ENCODE results near the gene TRMT11. TPM values are rescaled to one million over a fixed set of nuclear protein-coding genes. Genes with fewer than 3 reads are reported as not detected.

Gene TRMT11
- total and polyA plus RNA-seq, 4 donors, result 9.9 to 46.1 (median 15.3) TPM

- H3K36me3 ChIP-seq (ENCODE audit: control insufficient read depth in 4 of 4, insufficient read depth in 4 of 4, low read length in 4 of 4), result no peaks in the 10 kb centered on the region
- no peaks in the 10 kb centered on the region for H3K9me3 ChIP-seq (ENCODE audit: control insufficient read depth in 4 of 4, insufficient read depth in 3 of 4, low read length in 3 of 4)
- WGBS, 2 donors, result 62 to 75% methylated on average over 3 of the region's 3 CpGs
- ATAC-seq (ENCODE audit: insufficient read depth, low FRiP score) (no peak), DNase-seq (peak in 2 of 3 donors; percentile 32 to 63)
- H3K9ac ChIP-seq (ENCODE audit: insufficient read depth in 1 of 2, low read length in 2 of 2), result no peak overlapping the region
- TF ChIP-seq, protein P1, sequence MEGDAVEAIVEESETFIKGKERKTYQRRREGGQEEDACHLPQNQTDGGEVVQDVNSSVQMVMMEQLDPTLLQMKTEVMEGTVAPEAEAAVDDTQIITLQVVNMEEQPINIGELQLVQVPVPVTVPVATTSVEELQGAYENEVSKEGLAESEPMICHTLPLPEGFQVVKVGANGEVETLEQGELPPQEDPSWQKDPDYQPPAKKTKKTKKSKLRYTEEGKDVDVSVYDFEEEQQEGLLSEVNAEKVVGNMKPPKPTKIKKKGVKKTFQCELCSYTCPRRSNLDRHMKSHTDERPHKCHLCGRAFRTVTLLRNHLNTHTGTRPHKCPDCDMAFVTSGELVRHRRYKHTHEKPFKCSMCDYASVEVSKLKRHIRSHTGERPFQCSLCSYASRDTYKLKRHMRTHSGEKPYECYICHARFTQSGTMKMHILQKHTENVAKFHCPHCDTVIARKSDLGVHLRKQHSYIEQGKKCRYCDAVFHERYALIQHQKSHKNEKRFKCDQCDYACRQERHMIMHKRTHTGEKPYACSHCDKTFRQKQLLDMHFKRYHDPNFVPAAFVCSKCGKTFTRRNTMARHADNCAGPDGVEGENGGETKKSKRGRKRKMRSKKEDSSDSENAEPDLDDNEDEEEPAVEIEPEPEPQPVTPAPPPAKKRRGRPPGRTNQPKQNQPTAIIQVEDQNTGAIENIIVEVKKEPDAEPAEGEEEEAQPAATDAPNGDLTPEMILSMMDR (IDR thresholded peaks at IDR 0.05; ENCODE audit: control extremely low read depth, extremely low read depth), result no peak
- peaks cover 0 to 11% (median 0%) of the 10 kb centered on the region in 5 donors for H3K4me1 ChIP-seq (ENCODE audit: control insufficient read depth in 5 of 5, insufficient read depth in 5 of 5, low read length in 5 of 5)
- no peak overlapping the region for H3K4me3 ChIP-seq
- no peaks in the 10 kb centered on the region for H3K27me3 ChIP-seq (ENCODE audit: control insufficient read depth in 3 of 3, insufficient read depth in 3 of 3, low read length in 2 of 3)
- no peak overlapping the region for H3K27ac ChIP-seq (ENCODE audit: low read depth in 1 of 2, low read length in 1 of 2)
Observed at GRCh38 chr6:126076992-126077664, 90.8 kb downstream of the TRMT11 start.

DNA sequence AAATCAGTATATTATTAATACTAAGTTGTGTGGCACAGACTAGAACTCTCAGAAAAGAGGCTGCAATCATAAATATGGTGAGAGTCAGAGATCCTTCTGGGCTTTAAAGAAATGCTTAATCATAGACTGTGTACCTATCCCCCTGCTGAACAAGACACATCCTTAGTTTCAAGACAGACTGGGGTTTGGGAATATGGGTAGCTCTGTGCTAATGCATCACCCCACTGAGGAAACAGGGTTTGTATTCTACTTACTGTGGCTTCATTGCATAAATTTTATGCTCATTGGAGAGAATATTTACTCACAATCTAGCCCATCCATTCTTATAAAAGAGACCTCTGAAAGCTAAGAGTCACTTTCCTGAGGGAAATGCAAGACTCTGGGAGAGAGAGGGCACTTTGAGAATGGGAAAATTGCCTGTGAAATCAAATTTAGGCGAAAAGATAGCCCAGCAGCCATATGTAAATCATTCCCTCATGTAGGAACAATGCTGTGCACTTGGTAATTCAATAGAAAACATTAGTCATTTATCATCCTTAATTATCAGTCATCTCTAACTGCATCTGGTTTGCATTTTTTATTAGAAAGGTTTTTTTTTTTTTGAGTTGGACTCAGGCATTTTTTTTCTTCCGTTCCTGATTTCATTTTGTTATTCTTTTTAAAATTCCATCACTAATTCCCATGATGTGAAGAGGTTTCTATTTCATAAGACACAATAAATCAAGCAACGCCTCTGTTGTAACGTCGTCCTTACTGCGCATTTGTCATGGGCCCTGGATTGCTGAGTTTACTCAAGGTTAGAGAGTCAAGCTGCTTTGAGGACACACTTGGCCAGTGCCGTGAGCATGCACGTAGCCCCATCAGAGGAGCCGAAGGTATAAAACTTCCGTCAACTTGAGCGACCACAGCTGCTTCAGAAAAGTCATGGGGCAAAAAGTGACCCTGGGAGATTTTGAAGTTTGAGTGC is 91.8 kb downstream of the TRMT11 start:
- peaks cover 0 to 11% (median 0%) of the 10 kb centered on the region in 5 donors for H3K4me1 ChIP-seq (ENCODE audit: control insufficient read depth in 5 of 5, insufficient read depth in 5 of 5, low read length in 5 of 5)
- H3K4me3 ChIP-seq, result no peak overlapping the region
- no peaks in the 10 kb centered on the region for H3K9me3 ChIP-seq (ENCODE audit: control insufficient read depth in 4 of 4, insufficient read depth in 3 of 4, low read length in 3 of 4)
- no peaks in the 10 kb centered on the region for H3K36me3 ChIP-seq (ENCODE audit: control insufficient read depth in 4 of 4, insufficient read depth in 4 of 4, low read length in 4 of 4)
- ATAC-seq (ENCODE audit: insufficient read depth, low FRiP score), result no peak
- 82 to 83% methylated on average over 11 of the region's 11 CpGs for WGBS, 2 donors
- DNase-seq, result peak; percentile 19 to 56 (median 42)
- TF ChIP-seq, protein P1 (IDR thresholded peaks at IDR 0.05; ENCODE audit: control extremely low read depth, extremely low read depth), result no peak
- H3K9ac ChIP-seq (ENCODE audit: insufficient read depth in 1 of 2, low read length in 2 of 2), result no peak overlapping the region
- H3K27ac ChIP-seq (ENCODE audit: low read depth in 1 of 2, low read length in 1 of 2), result no peak overlapping the region
- H3K27me3 ChIP-seq (ENCODE audit: control insufficient read depth in 3 of 3, insufficient read depth in 3 of 3, low read length in 2 of 3), result no peaks in the 10 kb centered on the region

DNA sequence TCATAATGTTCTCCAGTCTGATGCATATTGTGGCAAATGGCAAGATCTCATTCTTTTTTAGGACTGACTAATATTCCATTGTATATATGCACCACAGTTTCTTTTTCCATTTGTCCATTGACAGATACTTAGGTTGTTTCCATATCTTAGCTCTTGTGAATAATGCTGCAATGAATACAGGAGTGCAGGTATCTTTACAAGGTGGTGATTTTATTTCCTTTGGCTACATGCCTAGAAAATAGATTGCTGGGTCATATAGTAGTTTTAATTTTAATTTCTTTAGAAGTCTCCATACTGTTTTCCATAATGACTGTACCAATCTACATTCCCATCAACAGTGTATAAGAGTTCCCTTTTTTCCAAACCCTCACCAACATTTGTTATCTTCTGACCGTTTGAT is 97.5 kb downstream of the TRMT11 start:
- Histone ChIP-seq H3K36me3 (ENCODE audit: control insufficient read depth in 4 of 4, insufficient read depth in 4 of 4, low read length in 4 of 4) (no peaks in the 10 kb centered on the region), H3K27ac (ENCODE audit: low read depth in 1 of 2, low read length in 1 of 2) (no peak overlapping the region), H3K4me1 (ENCODE audit: control insufficient read depth in 5 of 5, insufficient read depth in 5 of 5, low read length in 5 of 5) (no peaks in the 10 kb centered on the region), H3K27me3 (ENCODE audit: control insufficient read depth in 3 of 3, insufficient read depth in 3 of 3, low read length in 2 of 3) (no peaks in the 10 kb centered on the region), H3K4me3 (no peak overlapping the region), H3K9me3 (ENCODE audit: control insufficient read depth in 4 of 4, insufficient read depth in 3 of 4, low read length in 3 of 4) (peaks cover 0 to 2% (median 0%) of the 10 kb centered on the region in 4 donors), H3K9ac (ENCODE audit: insufficient read depth in 1 of 2, low read length in 2 of 2) (no peak overlapping the region)
- ATAC-seq (ENCODE audit: insufficient read depth, low FRiP score) (no peak), DNase-seq (no peak)
- TF ChIP-seq, protein P1 (IDR thresholded peaks at IDR 0.05; ENCODE audit: control extremely low read depth, extremely low read depth), result no peak
- 90 to 95% methylated on average over 1 of the region's 1 CpG for WGBS, 2 donors

Measured in lung (tissue), 12 donors.